Heart left ventricle (tissue), 16 donors: ENCODE data around the gene PILRA. TPM values are rescaled to one million over a fixed set of nuclear protein-coding genes. Genes with fewer than 3 reads are reported as not detected.
A peak's percentile ranks its signal among the peaks of the same experiment; 100 is the strongest.
"Not testable (repeated sequence)": the region's sequence is repeated elsewhere in the genome, so short reads cannot be mapped to it uniquely, and the experiment has no call there.

Experiments used
- ATAC-seq, 4 donors: fragments of 200-7000 bp; cut with Tn5 transposase; one replicate each; pipeline ENCODE4 v1.9.1; 2020 to 2022; ENCODE audit warnings: moderate library complexity in 4 of 4, mild to moderate bottlenecking in 3 of 4, moderate number of reproducible peaks in 1 of 4
- DNase-seq, 5 donors: peaks; one replicate each; pipeline ENCODE4 v3.0.0-alpha.2; 2020
- H3K27ac ChIP-seq, 12 donors: fragments of 200-600 bp; sonication (generic) in 4 of 12; one replicate each; pipeline versions ENCODE4 v1.5.0 to v1.8.0; 2016 to 2022; ENCODE audit warnings: mild to moderate bottlenecking in 2 of 12
- H3K27me3 ChIP-seq, 9 donors: fragments of 200-600 bp; sonication (generic) in 2 of 9; one replicate each; pipeline versions ENCODE4 v1.5.1 to v1.8.0; 2016 to 2022; ENCODE audit warnings: mild to moderate bottlenecking in 3 of 9
- H3K36me3 ChIP-seq, 9 donors: fragments of 200-600 bp; sonication (generic) in 2 of 9; one replicate each; pipeline versions ENCODE4 v1.5.0 to v1.8.0; 2018 to 2022; ENCODE audit warnings: mild to moderate bottlenecking in 2 of 9
- H3K4me1 ChIP-seq, 12 donors: fragments of 200-600 bp; sonication (generic) in 4 of 12; one replicate each; pipeline versions ENCODE4 v1.5.0 to v1.8.0; 2016 to 2022; ENCODE audit warnings: mild to moderate bottlenecking in 3 of 12
- H3K4me3 ChIP-seq, 12 donors: fragments of 200-600 bp; sonication (generic) in 4 of 12; one replicate each; pipeline versions ENCODE4 v1.5.0 to v1.8.0; 2017 to 2022; ENCODE audit warnings: mild to moderate bottlenecking in 9 of 12, moderate library complexity in 4 of 12
- H3K9me3 ChIP-seq, 12 donors: fragments of 200-600 bp; sonication (generic) in 4 of 12; one replicate each; pipeline versions ENCODE4 v1.5.0 to v1.8.0; 2016 to 2022; ENCODE audit warnings: mild to moderate bottlenecking in 1 of 12
- CTCF ChIP-seq, 12 donors: fragments of 200-600 bp; sonication (generic) in 4 of 12; IDR thresholded peaks; one replicate each; pipeline versions ENCODE4 v1.5.0 to v1.8.0; 2018 to 2022; ENCODE audit warnings: antibody characterized with exemption in 12 of 12, mild to moderate bottlenecking in 5 of 12
- POLR2A ChIP-seq, 2 donors: fragments of 450-650 bp; IDR thresholded peaks; one replicate each; pipeline ENCODE4 v1.6.1; 2017; ENCODE audit warnings: antibody characterized with exemption in 2 of 2, mild to moderate bottlenecking in 2 of 2, moderate library complexity in 2 of 2
- WGBS, 4 donors: extraction: QIAGEN DNeasy Blood & Tissue Kit in 2 of 4; methylation state at CpG; one replicate each; pipeline versions ENCODE4 v1.1.5 to v1.1.7; 2013 to 2018; 5-methylcytosine and 5-hydroxymethylcytosine counted together
- intact Hi-C, 10 donors: fragments of 100-400 bp; cut with DNase I; formaldehyde crosslinking; loops; one replicate each; pipeline versions ENCODE4 v1.11.1 to v1.14.2; 2022
- polyA plus RNA-seq, 2 donors: library from polyadenylated mRNA; stranded (reverse); fragments of 200-250 nt; gene quantifications; one replicate each; pipeline ENCODE4 v1.2.3, GENCODE V29; 2013
- total RNA-seq, 9 donors: library from RNA; depleted of rRNA in 2 of 9; stranded (reverse); fragments of >200 nt in 2 of 9; fragmentation: NEBNext Ultra II Directional in 3 of 9; extraction: Animal tissue kit (Norgen Biotek cat#: 25700) in 3 of 9; gene quantifications; one replicate each; pipeline versions ENCODE4 v1.1.0 to v1.2.4, GENCODE V29; 2016 to 2023
- donor health status: ischemic (EF 13 %, LVEDD 7.1; RV severe dilation, severe dysfunction).
- donor health status: healthy with polysubstance abuse.
- donor health status: DM: no; HTN: yes; CAD: no.
- donor health status: DM: no; HTN: no; CAD: no.
- donor health status: ischemic (EF 25% LVEDD 6.9; RV normal size, moderate dysfunction).
- donor health status: ischemic (EF 25% LVEDD 5.7; RV mildly dilated, moderate dysfunction).
- donor health status: healthy.
- donor health status: DM: yes; HTN: yes; CAD: no.
- donor health status: ischemic (EF 35%, LVEDD 5.7; RV mildly dilated, moderate dysfunction).
- donor health status: nonischemic (EF 11% LVEDD 7.7; RV severe dilation, severe dysfunction).
- donor health status: DM: yes; HTN: yes; CAD: no.
- donor health status: PGD.
- donor health status: ischemic (EF 29% LVEDD 5.4; RV normal size, mild dysfunction).
- donor health status: nonischemic (EF 23%, LVEDD 6.1; RV moderate dilation, normal function).

PILRA gene
- total and polyA plus RNA-seq, 11 donors: 0.69 to 30.5 (median 3.4) TPM

GRCh38 chr7:100370746-100371145, 2.5 kb upstream of the PILRA start:
- H3K36me3 ChIP-seq: peaks cover 0 to 17% (median 4%) of the 10 kb centered on the region in 9 donors
- 78 to 94% (median 93%) methylated on average over 6 of the region's 6 CpGs for WGBS, 4 donors
- DNase-seq: peak in 1 of 5 donors; percentile 33

GRCh38 chr7:100371561-100372171, 1.6 kb upstream of the PILRA start:
- Histone ChIP-seq H3K27ac (peak overlapping the region in 3 of 12 donors; percentile 49 to 94 (median 53)), H3K27me3 (no peaks in the 10 kb centered on the region), H3K9me3 (no peaks in the 10 kb centered on the region), H3K4me1 (peaks cover 0 to 66% (median 0%) of the 10 kb centered on the region in 12 donors), H3K4me3 (no peak overlapping the region), H3K36me3 (peaks cover 0 to 17% (median 0%) of the 10 kb centered on the region in 9 donors)
- 72 to 82% (median 80%) methylated on average over 6 to 7 of the region's 7 CpGs for WGBS, 4 donors
- ATAC-seq (no peak), DNase-seq (peak in 1 of 5 donors; percentile 30)
- TF ChIP-seq POLR2A (IDR thresholded peaks at IDR 0.05) (no peak), CTCF (IDR thresholded peaks at IDR 0.05) (no peak)
- intact Hi-C loops: no loop called here

More at GRCh38 chr7:100370746-100371145, 2.5 kb upstream of the PILRA start:
- H3K4me3 ChIP-seq: no peak overlapping the region
- ATAC-seq: no peak
- no peak for TF ChIP-seq CTCF (IDR thresholded peaks at IDR 0.05)
- TF ChIP-seq POLR2A (IDR thresholded peaks at IDR 0.05): no peak
- intact Hi-C loops: no loop called here
- H3K27ac ChIP-seq: peak overlapping the region in 1 of 12 donors; percentile 88
- H3K27me3 ChIP-seq: no peaks in the 10 kb centered on the region
- H3K4me1 ChIP-seq: peaks cover 0 to 71% (median 0%) of the 10 kb centered on the region in 12 donors
- H3K9me3 ChIP-seq: no peaks in the 10 kb centered on the region

- Histone ChIP-seq H3K4me1 (peaks cover 0 to 62% (median 0%) of the 10 kb centered on the region in 12 donors), H3K36me3 (peaks cover 0 to 13% (median 0%) of the 10 kb centered on the region in 9 donors), H3K27me3 (no peaks in the 10 kb centered on the region), H3K27ac (peak overlapping the region in 5 of 12 donors; percentile 4 to 94 (median 49)), H3K9me3 (no peaks in the 10 kb centered on the region), H3K4me3 (peak overlapping the region in 1 of 12 donors; percentile 57)
- no peak for TF ChIP-seq CTCF (IDR thresholded peaks at IDR 0.05)
- intact Hi-C loops: no loop called here
- WGBS, 4 donors: 55 to 84% (median 66%) methylated on average over 5 to 8 of the region's 8 CpGs
- DNase-seq (peak in 2 of 5 donors; percentile 48 to 59), ATAC-seq (peak in 3 of 4 donors; percentile 29 to 47 (median 40))
Measured at GRCh38 chr7:100372256-100372655, 1.0 kb upstream of the PILRA start.

- WGBS, 4 donors: 67 to 85% (median 75%) methylated on average over 3 to 6 of the region's 6 CpGs
- Histone ChIP-seq H3K9me3 (no peaks in the 10 kb centered on the region), H3K4me1 (peaks cover 0 to 62% (median 0%) of the 10 kb centered on the region in 12 donors), H3K27me3 (no peaks in the 10 kb centered on the region), H3K36me3 (peaks cover 0 to 11% (median 0%) of the 10 kb centered on the region in 9 donors), H3K27ac (peak overlapping the region in 6 of 12 donors; percentile 4 to 94 (median 51)), H3K4me3 (peak overlapping the region in 1 of 12 donors; percentile 57)
- no peak for DNase-seq
- intact Hi-C loops: no loop called here
- no peak for TF ChIP-seq CTCF (IDR thresholded peaks at IDR 0.05)
- TF ChIP-seq POLR2A (IDR thresholded peaks at IDR 0.05): no peak
- peak in 1 of 4 donors; percentile 2 for ATAC-seq
Measured at GRCh38 chr7:100372694-100373093, 593 bp upstream of the PILRA start.

- WGBS, 4 donors: 72 to 81% (median 78%) methylated on average over 13 to 15 of the region's 15 CpGs
- H3K9me3 ChIP-seq, intact Hi-C loops, H3K36me3 ChIP-seq, ATAC-seq, H3K27me3 ChIP-seq: not testable (repeated sequence)
- Histone ChIP-seq H3K4me1 (peaks cover 0 to 61% (median 0%) of the 10 kb centered on the region in 12 donors), H3K4me3 (peak overlapping the region in 7 of 12 donors; percentile 3 to 57 (median 22)), H3K27ac (peak overlapping the region in 5 of 12 donors; percentile 9 to 94 (median 53))
- DNase-seq: peak in 1 of 5 donors; percentile 8
Measured at GRCh38 chr7:100373870-100374598, 747 bp downstream of the PILRA start.
